HepG2 (cell line): ENCODE data around the gene MCRIP2. TPM values are rescaled to one million over a fixed set of nuclear protein-coding genes. Genes with fewer than 3 reads are reported as not detected.

Experiments used
- HOXA7 ChIP-seq: sonication (generic); formaldehyde crosslinking; IDR thresholded peaks from 2 replicates; pipeline ENCODE4 v1.8.1; 2022; ENCODE audit warnings: mild to moderate bottlenecking, missing genetic modification reagents, moderate library complexity
- IRX3 ChIP-seq: sonication (generic); formaldehyde crosslinking; IDR thresholded peaks from 2 replicates; pipeline ENCODE4 v1.8.1; 2023; ENCODE audit warnings: mild to moderate bottlenecking, low read depth, missing genetic modification reagents, borderline replicate concordance
- KLF9 ChIP-seq: IDR thresholded peaks from 2 replicates; pipeline ENCODE4 v1.6.1; 2016; ENCODE audit warnings: low read depth
- MBNL3 ChIP-seq: fragments of 250-450 bp; sonication (Bioruptor Pico); conservative IDR thresholded peaks from 2 replicates; pipeline ENCODE4 v1.8.0; 2022; ENCODE audit warnings: mild to moderate bottlenecking, inconsistent platforms
- MTF2 ChIP-seq: sonication (generic); formaldehyde crosslinking; IDR thresholded peaks from 2 replicates; pipeline ENCODE4 v1.5.0; 2020; ENCODE audit warnings: missing genetic modification reagents, borderline replicate concordance
- NCOA1 ChIP-seq: sonication (generic); formaldehyde crosslinking; IDR thresholded peaks from 2 replicates; pipeline ENCODE4 v1.9.0; 2021; ENCODE audit warnings: missing genetic modification reagents
- PTBP1 ChIP-seq: fragments of 200-400 bp; formaldehyde crosslinking; IDR thresholded peaks from 2 replicates; pipeline ENCODE4 v1.6.1; 2018; ENCODE audit warnings: low read length, low read depth; ENCODE audit not compliant: poor library complexity, severe bottlenecking
- RBAK ChIP-seq: sonication (generic); formaldehyde crosslinking; IDR thresholded peaks from 2 replicates; pipeline ENCODE4 v1.5.1; 2020; ENCODE audit warnings: mild to moderate bottlenecking, missing genetic modification reagents
- SMARCE1 ChIP-seq: fragments of 450-650 bp; IDR thresholded peaks from 2 replicates; pipeline ENCODE4 v1.6.1; 2017; ENCODE audit warnings: borderline replicate concordance
- SNAPC2 ChIP-seq: sonication (generic); formaldehyde crosslinking; IDR thresholded peaks from 2 replicates; pipeline ENCODE4 v1.8.1; 2022; ENCODE audit warnings: mild to moderate bottlenecking, missing genetic modification reagents
- SRF ChIP-seq: IDR thresholded peaks from 2 replicates; pipeline ENCODE4 v1.6.1; 2011; ENCODE audit warnings: mild to moderate bottlenecking, low read depth, low read length, moderate library complexity
- THYN1 ChIP-seq: sonication (generic); formaldehyde crosslinking; IDR thresholded peaks from 2 replicates; pipeline ENCODE4 v1.8.1; 2023; ENCODE audit warnings: low read depth, mild to moderate bottlenecking, moderate library complexity, missing genetic modification reagents, borderline replicate concordance
- TRIM24 ChIP-seq: sonication (generic); formaldehyde crosslinking; IDR thresholded peaks from 2 replicates; pipeline ENCODE4 v1.8.0; 2022; ENCODE audit warnings: mild to moderate bottlenecking, missing genetic modification reagents
- U2AF1 ChIP-seq: fragments of 200-400 bp; formaldehyde crosslinking; optimal IDR thresholded peaks from 2 replicates; pipeline ENCODE3; 2017; ENCODE audit warnings: mild to moderate bottlenecking, low read depth, low read length
- ZKSCAN5 ChIP-seq: sonication (generic); formaldehyde crosslinking; IDR thresholded peaks from 2 replicates; pipeline ENCODE4 v1.5.1; 2020; ENCODE audit warnings: mild to moderate bottlenecking, missing genetic modification reagents
- ZNF276 ChIP-seq: sonication (generic); formaldehyde crosslinking; IDR thresholded peaks from 2 replicates; pipeline ENCODE4 v1.4.0; 2020; ENCODE audit warnings: mild to moderate bottlenecking, low read depth, missing genetic modification reagents
- ZNF281 ChIP-seq: sonication (generic); formaldehyde crosslinking; IDR thresholded peaks from 2 replicates; pipeline ENCODE4 v1.4.0; 2020; ENCODE audit warnings: missing genetic modification reagents, borderline replicate concordance
- ZNF441 ChIP-seq: sonication (generic); formaldehyde crosslinking; IDR thresholded peaks from 2 replicates; pipeline ENCODE4 v1.7.0; 2021; ENCODE audit warnings: missing genetic modification reagents, borderline replicate concordance
- ZNF546 ChIP-seq: sonication (generic); formaldehyde crosslinking; conservative IDR thresholded peaks from 2 replicates; pipeline ENCODE4 v1.8.1; 2023; ENCODE audit warnings: mild to moderate bottlenecking, missing genetic modification reagents
- ZNF660 ChIP-seq: sonication (generic); formaldehyde crosslinking; IDR thresholded peaks from 2 replicates; pipeline ENCODE4 v1.5.1; 2020; ENCODE audit warnings: mild to moderate bottlenecking, low read depth, missing genetic modification reagents, borderline replicate concordance
- ZNF772 ChIP-seq: sonication (generic); formaldehyde crosslinking; IDR thresholded peaks from 2 replicates; pipeline ENCODE4 v1.5.0; 2020; ENCODE audit warnings: mild to moderate bottlenecking, missing genetic modification reagents
- polyA plus RNA-seq, 8 experiments: library from polyadenylated mRNA; depleted of rRNA in 3 of 8; stranded (reverse) in 7 of 8; unstranded in 1 of 8; fragments of >200 nt; fragmentation: Illumina TruSeq in 4 of 8; extraction: Trizol in 4 of 8; gene quantifications; 2 replicates each; pipeline versions ENCODE4 v1.2.1 to v1.2.3, GENCODE V29; 2011 to 2016; ENCODE audit warnings: low read depth in 4 of 8, missing spikeins in 1 of 8, mixed read lengths in 1 of 8; ENCODE audit not compliant: insufficient read depth in 1 of 8
- total RNA-seq, 5 experiments: library from RNA; depleted of rRNA; stranded (reverse); fragments of >200 nt; fragmentation: Illumina TruSeq; extraction: Trizol; gene quantifications; 2 replicates each; pipeline ENCODE4 v1.2.3, GENCODE V29; 2016; ENCODE audit warnings: low read depth in 1 of 5
- TF ChIP-seq, protein P1 (sequence below): sonication (generic); formaldehyde crosslinking; IDR thresholded peaks from 2 replicates; pipeline ENCODE4 v1.5.1; 2020; ENCODE audit warnings: mild to moderate bottlenecking, missing genetic modification reagents, moderate library complexity
- TF ChIP-seq, protein P2 (sequence below): sonication (generic); formaldehyde crosslinking; IDR thresholded peaks from 2 replicates; pipeline ENCODE4 v1.4.0; 2020; ENCODE audit warnings: mild to moderate bottlenecking, low read depth, missing genetic modification reagents

Gene MCRIP2
- total and polyA plus RNA-seq, 2 of the 13 experiments (the other 11 are each of a cell fraction or from before 2014, with no cell fraction given) = 39.6 to 76.7 TPM

DNA sequence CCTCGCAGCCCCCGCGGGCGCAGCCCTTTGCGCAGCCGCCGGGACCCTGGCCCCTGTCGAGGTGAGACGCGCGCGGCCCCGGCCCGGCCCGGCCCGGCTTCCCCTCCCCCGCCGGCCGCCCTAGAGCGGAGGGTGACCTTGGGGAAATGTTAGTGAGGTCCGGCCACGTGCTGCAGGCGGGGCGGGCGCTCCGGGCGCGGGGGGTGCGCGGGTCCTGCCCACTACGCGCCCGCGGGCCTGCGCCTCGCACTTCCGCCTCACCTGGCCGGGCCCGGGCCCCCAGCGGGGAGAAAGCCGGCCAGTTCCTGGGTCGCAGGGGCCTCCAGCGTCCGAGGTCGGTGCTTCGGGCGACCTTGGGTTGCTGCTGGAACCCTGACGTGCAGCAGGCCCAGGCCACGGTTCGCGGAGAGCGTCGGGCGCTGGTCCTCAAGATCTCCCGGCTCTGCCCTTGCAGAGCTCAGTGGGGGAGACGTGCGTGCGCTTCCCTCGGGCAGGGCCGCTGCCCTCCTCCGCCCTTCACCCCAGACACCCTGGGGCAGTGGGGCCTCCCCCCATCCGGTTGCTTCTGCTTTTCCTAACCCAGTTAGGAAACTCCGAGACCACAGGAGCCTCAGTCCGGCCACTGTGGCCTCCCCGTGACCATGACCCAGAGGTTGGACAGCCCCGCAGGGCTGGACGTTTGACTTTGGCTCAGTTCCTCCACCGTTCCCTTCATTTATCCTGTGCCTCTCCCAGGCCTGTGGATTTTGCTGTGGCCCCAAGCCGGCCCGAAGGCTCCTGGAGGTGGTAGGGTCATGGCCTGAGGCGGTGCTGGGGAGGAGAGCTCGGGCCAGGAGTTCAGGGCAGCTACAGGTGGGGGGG lies 791 bp downstream of the MCRIP2 start (continued):
- TF ChIP-seq, protein P1, sequence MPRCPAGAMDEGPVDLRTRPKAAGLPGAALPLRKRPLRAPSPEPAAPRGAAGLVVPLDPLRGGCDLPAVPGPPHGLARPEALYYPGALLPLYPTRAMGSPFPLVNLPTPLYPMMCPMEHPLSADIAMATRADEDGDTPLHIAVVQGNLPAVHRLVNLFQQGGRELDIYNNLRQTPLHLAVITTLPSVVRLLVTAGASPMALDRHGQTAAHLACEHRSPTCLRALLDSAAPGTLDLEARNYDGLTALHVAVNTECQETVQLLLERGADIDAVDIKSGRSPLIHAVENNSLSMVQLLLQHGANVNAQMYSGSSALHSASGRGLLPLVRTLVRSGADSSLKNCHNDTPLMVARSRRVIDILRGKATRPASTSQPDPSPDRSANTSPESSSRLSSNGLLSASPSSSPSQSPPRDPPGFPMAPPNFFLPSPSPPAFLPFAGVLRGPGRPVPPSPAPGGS (CRISPR knock-in tag) = no peak
- TF ChIP-seq THYN1 (no peak), MTF2 (CRISPR knock-in tag) (no peak), HOXA7 (CRISPR knock-in tag) (no peak), SNAPC2 (CRISPR knock-in tag) (0 out of 2 replicates have a peak, but pooled peaks have one; percentile 57), ZNF546 (no peak), MBNL3 (CRISPR knock-in tag) (no peak), ZNF281 (CRISPR knock-in tag) (peak; percentile 86; the same call in 1 of the 2 replicates), ZNF276 (CRISPR knock-in tag) (no peak), PTBP1 (no peak), IRX3 (CRISPR knock-in tag) (no peak), ZNF441 (CRISPR knock-in tag) (no peak), ZNF660 (CRISPR knock-in tag) (no peak), U2AF1 (no peak), SRF (no peak), RBAK (CRISPR knock-in tag) (no peak), ZKSCAN5 (no peak), KLF9 (no peak), NCOA1 (CRISPR knock-in tag) (no peak), SMARCE1 (no peak), ZNF772 (CRISPR knock-in tag) (no peak), TRIM24 (CRISPR knock-in tag) (no peak)
- TF ChIP-seq, protein P2, sequence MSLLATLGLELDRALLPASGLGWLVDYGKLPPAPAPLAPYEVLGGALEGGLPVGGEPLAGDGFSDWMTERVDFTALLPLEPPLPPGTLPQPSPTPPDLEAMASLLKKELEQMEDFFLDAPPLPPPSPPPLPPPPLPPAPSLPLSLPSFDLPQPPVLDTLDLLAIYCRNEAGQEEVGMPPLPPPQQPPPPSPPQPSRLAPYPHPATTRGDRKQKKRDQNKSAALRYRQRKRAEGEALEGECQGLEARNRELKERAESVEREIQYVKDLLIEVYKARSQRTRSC (CRISPR knock-in tag) = no peak
